GM03348 (cell line): Measurements from ENCODE around the gene CNTN4.

ENCODE experiments used
- DNase-seq: peaks from one replicate; pipeline ENCODE4 v3.0.0; 2012; ENCODE audit warnings: low spot score

The CNTN4 gene

DNA sequence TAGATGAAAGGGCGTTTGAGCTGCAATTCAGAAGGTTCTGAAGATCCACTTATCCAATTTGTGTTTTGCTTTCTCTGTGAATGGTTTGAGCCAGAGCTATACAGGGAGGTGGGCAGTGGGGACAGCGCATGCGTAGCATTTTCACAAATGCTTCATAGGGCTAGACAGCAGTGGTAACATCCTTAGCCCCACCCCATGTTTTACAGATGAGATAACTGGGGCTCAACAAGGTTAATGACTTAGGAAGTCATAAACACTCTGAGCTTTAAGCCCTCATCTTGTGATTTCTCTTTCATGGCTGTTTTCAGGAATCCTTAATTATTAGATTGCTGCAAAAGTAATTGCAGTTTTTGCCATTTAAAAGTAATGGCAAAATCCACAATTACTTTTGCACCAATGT, 602.8 kb downstream of the CNTN4 start:
- DNase-seq, result no peak

DNA sequence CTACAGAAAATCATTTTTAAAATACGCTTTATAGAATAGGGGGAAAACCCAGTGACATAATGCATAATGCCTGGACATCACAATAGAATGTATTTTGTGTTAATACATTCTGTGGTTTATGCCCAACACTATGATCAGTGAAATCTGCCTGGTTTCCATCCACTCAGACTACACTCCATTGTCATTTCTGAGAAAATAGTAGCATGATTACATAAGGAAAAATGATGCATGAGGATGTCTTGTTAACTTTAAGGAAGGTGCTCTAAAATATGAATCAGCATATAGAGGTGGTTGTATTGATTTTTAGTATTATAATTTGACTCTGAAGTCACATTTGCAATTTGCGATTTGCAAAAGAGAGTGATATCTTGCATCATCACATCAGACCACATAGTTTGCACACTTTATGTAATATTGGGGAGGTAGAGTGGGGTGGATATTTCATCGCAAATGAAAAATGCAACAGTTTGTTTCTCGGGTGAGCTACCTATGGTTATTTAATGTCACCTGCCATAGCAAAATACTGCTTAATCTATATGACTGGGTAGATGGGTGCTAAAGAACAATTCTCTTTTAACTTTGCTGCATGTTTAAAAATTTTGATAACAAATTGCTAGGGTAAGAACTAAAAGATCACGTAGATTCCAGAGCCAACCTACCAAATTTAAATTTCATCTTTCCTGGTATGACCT, 607.6 kb downstream of the CNTN4 start:
- no peak for DNase-seq

DNA sequence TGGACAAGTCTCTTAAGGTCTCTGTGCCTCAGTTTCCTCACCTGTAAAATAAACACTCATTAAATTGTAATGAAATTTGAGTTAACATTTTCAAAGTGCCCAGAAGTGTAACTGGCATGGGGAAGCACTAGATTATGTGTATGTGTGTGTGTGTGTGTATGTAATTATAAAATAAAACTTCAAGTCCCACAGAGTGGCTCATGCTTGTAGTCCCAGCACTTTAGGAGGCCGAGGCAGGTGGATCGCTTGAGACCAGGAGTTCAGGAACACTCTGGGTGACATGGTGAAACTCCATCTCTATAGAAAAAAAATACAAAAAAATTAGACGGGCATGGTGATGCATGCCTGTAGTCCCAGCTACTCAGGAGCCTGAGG, 608.2 kb downstream of the CNTN4 start:
- DNase-seq, result no peak

DNA sequence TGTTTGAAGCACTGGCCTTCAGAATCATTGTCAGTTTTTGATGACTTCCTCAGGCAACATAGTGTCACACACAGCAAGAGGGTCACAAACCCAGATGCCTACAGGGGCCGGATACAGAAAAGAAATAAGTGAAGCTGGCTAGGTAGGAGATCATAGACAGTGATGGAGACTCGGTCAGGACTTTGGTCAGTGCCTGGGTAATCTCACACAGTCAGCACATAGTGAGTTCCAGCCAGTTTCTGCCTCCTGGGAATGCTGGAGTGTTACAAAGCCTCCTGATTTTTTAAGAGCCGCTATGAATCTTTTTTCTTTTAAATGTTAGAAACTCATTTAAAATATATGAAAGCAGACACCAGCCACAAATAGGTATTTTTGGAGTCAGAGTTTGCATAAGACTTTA, 612.4 kb downstream of the CNTN4 start:
- no peak for DNase-seq

DNA sequence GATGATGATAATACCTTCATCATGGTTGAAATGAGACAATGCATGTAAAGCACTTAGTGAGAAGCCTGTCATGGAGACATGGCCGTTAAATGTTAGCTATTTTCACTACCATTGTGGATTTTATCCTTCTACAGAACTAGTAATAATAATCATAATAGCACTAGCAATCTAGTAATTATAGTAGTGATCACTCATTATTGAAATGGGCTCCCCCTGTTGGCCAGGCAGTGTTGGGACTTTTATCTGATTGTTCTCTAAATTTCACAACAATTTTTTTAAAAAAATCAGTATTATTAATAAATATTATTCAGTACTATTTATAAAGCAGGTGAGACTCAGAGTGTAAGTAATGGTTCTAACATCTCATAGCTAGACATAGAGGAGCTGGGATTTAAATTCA, 615.3 kb downstream of the CNTN4 start:
- DNase-seq, result no peak

DNA sequence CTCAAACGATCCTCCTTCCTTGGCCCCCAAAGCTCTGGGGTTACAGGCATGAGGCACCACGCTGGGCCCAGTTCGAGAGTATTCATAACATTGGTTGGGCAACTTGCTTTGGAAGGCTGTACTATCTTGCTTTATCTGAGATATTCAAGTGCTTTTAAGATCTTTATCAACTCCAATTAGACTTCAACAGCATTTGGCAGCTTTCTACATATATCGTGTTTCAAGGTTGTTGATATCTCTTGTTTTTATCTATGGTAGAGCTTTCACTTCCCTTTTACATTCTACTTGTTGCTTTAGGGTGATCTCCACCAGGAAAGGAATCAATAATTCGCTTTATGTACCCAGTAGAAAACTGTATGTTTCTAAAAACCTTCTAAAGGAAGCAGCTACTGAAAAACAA, 616.2 kb downstream of the CNTN4 start:
- DNase-seq, result no peak

DNA sequence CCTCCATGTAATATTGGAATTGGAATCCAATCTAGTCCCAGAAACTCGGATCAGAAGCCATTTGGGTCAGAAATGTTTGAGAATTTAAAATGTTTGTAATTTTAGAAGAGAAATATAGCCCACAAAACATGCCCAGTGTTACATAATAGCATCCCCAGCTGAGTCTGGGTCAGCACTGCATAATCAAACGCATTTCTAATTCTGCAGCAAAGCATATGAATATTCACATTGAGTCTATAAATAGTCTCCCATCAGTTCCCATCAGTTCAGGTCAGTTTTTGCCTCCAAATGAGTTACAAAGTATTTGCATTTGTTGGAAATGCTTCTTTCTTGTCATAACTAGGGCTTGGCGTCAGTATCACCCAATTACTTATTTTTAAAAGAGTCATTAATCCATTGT, 628.4 kb downstream of the CNTN4 start:
- no peak for DNase-seq

DNA sequence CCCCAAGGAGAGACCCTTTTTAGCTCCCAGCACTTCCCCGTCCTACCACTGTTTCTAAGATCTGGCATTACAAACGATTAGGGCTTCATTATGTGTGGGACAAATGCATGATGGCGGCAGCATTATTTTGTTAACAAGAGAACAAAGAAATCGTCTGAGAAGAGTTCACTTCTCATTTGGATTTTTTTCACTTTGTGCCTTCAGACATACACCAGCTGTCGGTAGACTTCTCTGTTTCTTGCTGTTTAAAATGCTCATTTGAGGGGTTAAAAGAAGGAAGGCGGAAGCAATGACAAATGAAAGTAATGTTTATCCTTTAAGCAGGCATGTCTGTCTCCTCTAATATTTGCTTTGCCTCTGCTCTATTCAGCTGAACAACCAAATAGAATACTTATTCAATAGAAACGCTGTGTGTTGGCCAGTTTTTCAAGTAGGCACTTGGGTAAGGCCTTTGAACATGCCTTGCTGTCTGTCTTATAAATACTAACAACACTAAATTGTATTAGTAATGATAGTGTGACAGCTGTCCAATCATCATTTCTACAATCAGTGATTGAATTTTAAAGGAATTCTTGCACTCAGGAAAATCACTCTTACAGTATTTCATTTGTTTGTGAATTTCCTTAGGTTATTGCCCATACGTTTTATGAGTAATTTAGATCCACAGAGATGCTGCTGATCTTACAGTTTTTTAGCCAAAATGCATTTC, 629.1 kb downstream of the CNTN4 start:
- no peak for DNase-seq

DNA sequence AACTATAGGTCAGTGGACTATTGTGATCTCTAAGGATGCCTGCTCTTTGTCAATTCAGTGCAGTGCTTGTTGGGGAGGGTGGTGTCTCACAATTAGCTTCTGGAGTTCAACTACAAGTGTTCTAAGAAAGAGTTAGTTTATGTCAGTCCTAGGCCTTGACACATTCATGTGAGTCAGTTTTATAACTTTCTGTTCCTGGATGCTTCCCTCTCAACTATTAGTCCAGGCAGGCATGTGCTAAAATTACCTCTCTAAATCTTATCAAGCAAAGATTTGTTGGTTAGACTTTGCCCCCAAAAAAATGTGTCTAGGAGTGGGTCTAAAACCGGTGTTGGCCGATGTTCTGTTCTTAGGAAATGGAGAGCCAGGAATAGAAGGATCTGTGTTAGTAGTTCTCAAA, 633.2 kb downstream of the CNTN4 start:
- no peak for DNase-seq

DNA sequence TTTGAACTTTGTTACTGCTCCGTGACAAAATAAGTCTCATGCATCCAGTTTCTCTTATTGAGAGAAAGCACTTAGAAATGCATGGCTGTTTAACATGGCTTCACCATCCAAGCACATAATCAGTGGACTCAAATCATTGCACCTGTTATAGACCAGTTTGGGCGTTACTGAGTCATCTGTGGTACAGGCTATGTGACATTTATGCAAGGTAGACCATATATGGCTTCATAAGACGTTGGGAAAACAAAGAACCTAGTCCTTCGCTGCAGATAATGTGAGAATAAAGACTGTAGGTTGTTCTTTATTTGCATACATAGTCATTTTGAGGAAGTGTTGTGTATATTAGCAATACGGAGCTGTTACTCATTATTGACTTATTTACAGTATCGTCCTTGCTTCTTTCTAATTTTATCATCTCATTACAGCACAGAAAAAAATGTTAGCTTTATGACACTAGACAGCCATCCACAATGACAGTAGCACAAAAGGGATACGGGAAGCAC, 636.8 kb downstream of the CNTN4 start:
- no peak for DNase-seq

DNA sequence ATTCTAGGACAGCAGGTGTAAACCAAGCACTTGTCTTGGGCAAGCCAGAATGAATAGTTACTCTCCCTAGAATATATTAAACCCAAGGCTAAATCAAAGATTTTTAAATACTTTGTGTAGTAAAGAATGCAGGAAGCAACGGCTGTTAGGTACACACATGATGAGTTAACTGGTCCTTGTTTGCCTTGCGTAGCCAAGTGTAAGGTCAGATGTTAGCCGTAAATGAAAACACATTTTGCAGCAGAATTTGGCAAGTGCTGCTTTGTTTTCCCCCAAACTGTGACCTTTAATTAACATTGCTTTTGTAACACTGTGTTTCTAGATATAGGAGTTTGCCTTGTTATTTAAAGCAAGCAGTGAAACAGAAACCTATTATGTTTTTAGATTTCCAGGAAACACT, 642.9 kb downstream of the CNTN4 start:
- DNase-seq, result no peak

DNA sequence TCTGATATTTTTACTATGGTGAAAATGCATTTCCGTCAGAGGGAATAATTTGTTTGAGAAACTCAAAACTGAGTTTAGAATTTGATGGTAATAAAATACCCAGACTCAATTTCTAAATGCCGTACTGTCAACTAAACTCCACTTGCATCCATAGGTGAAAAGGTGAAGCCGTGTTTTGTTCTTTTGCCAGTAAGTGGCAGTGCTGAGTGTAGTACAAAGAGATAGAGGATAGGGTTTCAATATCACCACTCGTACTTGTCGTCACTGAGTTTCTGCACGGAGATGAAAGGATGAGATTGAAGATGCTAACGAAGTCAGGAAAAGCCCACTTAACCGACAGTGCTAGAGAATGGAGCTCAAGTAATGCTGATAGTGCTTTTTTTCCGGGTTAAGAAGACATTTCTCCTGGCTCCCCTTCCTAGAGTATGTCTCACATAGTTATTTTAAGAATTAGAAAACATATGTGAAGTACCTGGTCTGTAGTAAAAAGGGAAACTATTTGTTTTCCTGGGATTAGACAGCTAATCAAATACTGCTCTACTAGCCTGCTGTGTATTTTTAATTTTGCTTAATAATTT, 666.4 kb downstream of the CNTN4 start:
- no peak for DNase-seq

DNA sequence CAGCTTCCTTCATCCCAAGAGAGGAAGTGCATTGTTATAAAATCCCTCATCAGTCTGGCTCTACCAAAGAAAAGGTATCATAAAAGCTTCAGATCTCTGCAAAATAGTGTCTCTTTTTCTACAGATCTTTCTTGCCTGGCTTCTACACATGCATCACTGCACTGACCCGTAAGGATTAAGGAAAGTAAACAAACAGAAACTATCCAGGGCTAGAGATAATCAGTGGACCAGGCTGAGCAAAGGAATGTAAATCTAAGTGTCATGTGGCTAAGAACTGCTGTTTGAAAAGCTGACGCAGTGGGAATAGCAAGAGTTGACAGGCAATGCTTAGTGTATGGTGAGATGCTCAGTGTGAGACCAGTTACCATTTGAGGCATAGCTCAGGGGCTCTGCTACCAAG, 671.8 kb downstream of the CNTN4 start:
- no peak for DNase-seq

DNA sequence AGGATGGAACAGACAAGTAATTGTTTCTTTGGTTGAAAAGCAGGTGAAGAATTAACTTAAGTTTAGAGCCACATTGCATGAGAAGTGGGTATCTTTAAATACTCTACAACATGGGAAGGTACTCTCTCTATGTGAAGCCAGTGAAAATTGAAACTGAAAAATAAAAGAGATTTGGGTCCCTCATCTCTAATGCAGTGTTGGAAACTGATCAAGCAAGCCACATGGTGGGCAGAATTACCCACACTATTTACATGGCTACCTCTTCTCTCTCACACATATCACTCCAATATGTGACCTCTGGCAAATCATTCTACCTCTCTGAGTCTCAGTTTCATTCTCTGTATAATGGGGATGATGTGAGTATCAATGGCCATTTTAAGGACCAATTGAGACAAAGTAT, 672.5 kb downstream of the CNTN4 start:
- no peak for DNase-seq

DNA sequence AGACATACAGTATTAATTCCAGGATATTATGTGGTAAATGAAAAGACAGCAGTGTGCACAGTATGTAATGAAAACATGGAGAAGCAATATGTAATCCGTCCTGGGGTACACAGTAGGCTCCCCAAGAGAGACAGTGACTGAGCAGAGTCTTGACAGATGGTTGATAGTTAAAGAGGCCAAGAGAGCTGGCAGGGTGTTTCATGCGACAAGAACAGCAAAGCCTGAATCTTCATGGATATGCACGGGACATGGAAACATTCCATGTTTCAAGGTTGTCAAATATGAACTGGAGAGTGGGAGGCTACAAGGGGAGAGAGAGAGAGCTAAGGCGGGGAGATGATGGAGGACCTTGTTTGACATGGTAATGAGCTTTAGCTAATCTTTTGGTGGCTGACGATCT, 673.1 kb downstream of the CNTN4 start:
- DNase-seq, result no peak

DNA sequence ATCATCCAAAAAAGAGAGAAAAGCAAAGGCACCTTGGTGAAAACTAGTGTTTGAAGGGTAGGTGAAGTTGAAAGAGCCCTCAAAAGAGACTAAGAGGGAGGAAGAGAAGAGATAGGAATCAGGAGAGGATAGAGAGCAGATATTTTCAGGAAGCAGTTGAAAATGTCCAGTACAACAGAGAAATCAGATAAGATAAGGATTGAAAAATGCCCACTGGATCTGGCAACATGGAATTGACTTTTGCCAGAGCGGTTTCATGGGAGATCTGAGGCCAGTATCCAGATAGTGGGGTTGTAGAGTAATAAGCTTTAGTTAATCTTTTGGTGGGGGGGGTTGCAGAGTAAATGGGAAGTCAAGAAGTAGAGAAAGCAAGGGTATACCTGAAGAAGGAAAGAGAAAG, 674.1 kb downstream of the CNTN4 start:
- no peak for DNase-seq

DNA sequence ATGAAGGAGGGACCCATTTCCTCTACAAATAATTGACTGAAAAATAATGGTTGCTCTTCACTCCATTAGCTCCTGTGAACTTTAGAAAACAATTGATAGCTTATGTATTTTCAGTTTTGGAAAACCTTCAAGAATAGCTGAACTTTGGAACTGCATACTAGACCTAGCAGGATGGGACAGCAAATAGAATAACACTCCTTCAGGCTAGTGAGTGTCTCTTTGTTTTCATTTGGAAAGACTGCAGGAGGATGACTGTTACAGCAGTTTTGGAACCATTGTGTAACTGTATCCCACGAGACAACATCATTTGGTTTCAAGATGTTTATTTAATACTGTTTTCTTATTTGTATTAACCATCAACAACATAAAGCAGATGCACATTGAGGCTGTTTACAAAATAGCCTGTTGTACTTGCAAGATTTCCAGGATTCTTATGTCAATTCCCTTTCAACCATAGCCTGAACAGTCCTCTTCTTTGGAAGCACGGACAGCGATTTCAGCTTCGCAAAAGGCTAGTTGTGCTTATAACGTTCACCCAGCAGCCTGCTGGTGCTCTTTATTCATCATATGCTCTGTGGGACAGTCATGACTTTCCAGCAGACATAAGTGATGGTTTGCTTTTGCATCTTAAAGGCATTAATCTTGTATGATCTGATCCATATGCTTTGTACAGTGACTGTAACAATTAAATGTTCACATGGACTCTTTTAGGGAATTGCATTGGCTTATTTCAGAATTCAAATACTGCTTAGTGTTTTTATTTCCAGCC, 676.0 kb downstream of the CNTN4 start:
- DNase-seq, result no peak

DNA sequence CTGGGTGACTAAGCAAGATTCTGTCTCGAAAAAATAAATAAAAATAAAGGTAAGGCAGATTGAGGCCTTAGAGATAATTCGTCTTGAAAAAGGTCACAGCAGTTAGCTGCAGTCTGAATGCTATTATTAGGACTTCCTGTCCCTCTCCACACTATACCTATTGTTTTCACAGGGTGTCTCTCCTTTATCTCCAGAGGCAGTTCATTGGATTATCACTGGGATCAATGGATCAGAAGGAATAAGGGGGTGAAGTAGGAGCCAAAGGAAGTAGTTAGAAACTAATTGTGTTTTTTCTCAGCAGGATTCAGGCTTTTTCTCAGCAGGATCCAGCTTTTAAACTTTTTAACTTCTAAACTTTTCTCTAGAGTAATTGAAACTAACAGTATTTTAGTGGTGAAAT, 684.6 kb downstream of the CNTN4 start:
- DNase-seq, result no peak

DNA sequence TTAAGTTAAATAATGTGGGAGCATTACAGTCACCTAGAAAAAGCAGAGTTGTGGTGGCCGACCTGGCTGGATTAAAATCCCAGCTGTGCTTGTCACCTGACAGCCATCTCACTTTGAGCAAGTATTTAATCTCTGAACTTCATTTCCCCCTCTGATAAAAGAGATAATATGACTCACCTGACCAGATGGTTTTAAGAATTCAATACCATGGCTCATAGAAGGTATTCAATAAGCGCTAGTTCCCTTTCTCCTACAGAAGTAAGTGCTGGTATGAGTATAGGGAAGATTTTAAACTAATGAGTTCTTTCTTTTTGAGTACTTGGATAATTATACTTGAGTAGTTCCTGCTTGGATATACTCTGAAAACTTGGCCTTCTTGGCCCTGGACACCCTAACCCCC, 686.0 kb downstream of the CNTN4 start:
- no peak for DNase-seq

DNA sequence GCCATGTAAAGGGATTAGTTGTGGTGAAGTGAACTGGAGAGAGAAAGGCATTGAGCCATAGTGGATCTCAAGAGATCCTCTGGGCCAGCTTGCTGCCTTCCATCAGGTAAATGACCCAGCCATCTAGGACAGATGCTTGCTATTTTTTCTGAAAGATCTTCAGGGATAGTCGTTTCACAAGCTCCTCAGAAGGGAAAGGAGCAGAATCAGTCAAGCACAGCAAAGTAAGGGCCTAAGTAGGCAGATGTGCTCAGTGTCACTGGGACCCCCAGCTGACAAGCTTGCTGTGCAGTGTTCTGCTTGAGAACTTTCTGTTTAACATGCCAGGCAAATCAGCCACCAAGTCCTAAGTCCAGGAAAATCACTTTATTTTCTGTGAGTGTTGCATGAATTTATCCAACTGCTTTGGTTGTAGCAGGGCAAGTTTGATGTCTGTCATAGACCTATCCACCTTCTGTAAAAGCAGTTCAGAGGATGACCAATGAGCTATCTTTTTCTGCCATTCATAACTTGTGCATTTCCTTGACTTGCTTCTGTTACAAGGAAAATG, 691.7 kb downstream of the CNTN4 start:
- DNase-seq, result no peak

DNA sequence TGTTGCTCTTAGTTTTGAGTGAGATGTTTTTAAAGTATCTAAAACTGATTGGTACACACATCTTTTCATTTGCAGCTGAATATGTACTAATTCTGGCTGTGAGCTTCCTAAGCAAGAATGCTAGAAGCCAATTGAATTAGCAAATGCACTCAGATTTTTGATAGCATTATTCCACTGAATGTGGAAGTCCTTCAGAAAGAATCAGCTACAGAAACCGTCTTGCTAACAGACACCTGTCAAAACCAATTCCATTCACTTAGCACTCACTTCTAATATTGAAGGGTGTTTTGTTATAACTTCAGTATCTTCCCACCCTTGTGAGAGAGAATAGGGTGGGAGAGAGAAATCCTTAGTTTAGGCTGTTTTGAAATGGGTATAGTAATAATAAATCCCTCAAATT, 693.8 kb downstream of the CNTN4 start:
- DNase-seq, result no peak

DNA sequence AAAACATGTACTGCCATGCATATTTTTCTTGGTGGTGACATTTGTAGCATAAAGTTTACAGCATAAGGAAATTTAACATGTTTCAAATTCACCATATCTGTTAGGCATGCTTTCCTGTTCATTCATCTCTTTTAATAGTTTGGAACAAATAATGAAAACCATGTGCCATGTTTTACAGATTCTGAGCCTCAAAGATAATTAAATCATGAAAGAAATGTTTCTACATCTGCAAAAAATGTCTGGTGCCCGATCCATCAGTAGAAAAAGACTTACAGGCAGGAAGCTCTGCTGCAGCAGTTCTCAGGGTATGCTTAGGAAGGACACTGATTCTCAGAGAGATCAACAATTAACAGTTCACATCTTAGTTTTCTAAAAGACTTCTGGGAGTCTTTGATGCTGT, 695.3 kb downstream of the CNTN4 start:
- DNase-seq, result no peak

DNA sequence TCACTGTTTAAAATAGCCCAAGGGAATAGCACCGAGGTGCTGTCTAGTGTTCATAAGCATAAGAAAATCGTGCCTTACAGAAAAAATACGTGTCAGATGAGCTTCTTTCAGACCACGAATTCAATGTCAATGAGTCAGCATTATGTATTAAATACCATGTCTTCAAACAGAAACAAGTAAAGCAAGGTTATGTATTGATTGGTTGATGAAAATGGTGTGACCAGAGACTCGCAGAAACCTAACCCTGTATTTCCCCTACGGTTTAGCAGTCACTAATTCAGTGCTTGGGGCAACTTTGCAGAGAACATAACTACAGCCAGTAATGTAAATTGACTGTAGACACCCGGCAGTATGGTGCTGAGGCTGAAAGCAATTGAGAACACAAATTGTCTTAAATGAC, 703.8 kb downstream of the CNTN4 start:
- DNase-seq, result no peak
